HK-2 (cell line): ENCODE measurements around the gene AMY1A.
"Not testable (repeated sequence)": the region's sequence is repeated elsewhere in the genome, so short reads cannot be mapped to it uniquely, and the experiment has no call there.

Source experiments
- DNase-seq: peaks from one replicate; pipeline ENCODE4 v3.0.0-alpha.2; 2018; ENCODE audit not compliant: unreplicated experiment

AMY1A gene

DNA sequence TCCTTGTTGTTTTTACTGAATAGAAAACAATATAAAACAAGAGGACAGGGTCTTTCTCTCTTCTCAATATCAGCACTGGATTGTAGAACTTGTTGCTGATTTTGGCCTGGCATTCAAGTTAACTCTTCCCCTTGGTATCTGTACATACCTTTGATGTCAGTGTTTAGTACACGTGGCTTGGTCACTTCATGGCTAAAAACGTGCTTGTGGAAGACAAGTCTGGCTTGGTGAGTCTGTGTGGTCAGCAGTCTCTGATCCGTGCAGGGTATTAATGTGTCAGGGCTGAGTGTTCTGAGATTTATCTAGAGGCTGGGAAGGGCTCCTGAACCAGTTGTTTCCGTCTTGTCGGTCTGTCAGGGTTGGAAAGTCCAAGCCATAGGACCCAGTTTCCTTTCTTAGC, at the start of gene AMY1A:
TSS of gene AMY1A (plus strand) at position 301 of the 400 bp plus-strand sequence. CDS start 571 bp downstream, outside the sequence.
- not testable (repeated sequence) for DNase-seq

- DNase-seq: no peak
These were observed 39.2 kb upstream of the AMY1A start for GRCh38 chr1:103616362-103616761.

GRCh38 chr1:103616994-103617477, 38.5 kb upstream of the AMY1A start, which contains the start of gene AMY2A:
TSS of gene AMY2A (plus strand) at chr1:103617427. CDS start at chr1:103617441, 14 bp downstream.
- not testable (repeated sequence) for DNase-seq

DNA sequence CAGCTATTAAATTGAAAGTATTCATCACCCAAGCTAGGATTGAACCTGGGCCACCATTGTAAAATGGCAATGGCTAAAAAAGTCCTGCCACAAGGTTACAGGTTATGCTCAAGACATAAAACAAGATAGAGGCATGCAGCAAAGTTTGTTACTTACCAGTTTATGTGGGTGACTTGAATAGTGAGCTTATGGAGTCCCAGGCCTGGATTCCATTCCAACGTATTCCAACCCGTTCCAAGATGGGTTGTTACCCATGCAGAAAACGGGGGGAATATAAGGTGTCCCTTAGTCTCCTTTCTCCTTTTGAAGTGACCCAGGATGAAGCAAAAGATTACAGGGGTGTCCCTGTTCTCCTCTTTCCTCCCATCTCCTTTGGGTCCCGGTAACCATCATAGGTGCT, 28.1 kb upstream of the AMY1A start:
- not testable (repeated sequence) for DNase-seq

DNA sequence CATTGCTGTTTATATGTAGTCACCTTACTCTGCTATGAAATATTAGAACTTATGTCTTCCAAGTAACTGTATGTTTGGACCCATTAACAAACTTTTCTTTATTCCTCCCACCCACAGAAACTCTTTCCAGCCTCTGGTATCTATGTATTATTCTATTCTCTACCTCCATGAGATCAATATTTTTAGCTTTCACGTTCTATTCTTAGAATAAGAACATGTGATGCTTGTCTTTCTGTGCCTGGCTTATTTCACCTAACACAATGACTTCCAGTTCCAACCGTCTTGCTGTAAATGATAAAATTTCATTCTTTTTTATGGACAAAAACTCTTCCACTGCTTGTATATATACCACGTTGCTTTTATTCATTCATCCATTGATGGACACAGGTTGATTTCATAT, 14.4 kb upstream of the AMY1A start:
- not testable (repeated sequence) for DNase-seq

DNA sequence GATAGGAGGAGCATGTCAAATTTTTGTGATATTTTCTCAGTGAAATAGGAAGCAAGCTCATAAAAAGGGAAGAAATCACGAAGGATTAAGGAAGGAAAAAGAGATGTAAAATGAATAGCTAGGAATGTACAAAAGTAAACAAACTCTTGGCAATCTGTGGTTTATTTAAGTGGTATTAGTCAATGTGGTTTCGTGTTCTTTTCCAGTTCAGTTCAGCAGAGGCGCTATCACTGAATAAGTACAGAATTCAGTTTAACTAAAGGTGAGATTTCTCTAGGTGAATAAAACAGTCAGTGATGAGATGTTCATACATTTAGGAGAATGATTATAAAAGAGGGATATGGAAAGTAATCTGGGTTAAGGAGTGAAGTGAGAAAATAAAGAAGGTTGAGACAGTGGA, 11.7 kb upstream of the AMY1A start:
- not testable (repeated sequence) for DNase-seq

- not testable (repeated sequence) for DNase-seq
These were observed 5.3 kb upstream of the AMY1A start for GRCh38 chr1:103650305-103650704.

DNA sequence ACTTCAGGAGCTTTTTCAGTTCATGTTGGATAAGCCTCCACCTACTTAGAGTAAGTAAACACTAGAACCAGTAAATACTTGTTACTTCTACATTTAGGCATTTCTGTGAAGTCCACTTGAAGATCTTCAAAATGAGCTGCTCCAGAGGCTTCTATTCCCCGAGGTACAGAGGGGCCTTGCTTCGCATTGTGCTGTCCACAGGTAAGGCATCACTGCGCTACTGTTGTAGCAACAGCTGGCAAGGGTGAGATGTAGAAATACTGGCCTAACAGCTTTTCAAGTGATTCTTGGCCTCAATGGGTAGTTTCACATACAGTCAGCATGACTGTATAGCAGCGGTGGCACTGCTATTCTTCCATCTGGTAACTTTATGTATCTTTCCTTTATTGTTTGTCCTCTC, 4.7 kb upstream of the AMY1A start:
- DNase-seq: not testable (repeated sequence)

DNA sequence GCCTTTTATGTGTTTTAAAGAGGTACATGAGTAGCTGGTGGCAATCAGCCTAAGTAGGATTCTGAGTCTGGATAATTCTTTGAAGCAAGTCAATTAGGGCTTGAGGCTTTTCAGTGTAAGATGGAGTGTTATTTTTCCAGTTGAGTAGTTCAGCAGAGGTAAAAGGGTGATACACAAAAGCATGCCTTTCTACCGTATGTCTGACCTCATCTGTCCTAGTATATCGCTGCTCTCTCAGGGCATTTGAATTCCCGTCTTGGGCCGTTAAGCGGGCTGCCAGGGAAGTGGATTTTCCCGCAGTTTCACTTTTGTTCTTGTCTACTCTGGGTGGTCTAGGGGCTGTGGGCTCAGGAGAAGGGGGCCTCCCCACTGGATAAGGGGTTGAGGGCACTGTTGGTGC, 1.4 kb upstream of the AMY1A start:
- not testable (repeated sequence) for DNase-seq

- DNase-seq: not testable (repeated sequence)
These were observed 20.8 kb downstream of the AMY1A start for GRCh38 chr1:103676335-103676734.

DNA sequence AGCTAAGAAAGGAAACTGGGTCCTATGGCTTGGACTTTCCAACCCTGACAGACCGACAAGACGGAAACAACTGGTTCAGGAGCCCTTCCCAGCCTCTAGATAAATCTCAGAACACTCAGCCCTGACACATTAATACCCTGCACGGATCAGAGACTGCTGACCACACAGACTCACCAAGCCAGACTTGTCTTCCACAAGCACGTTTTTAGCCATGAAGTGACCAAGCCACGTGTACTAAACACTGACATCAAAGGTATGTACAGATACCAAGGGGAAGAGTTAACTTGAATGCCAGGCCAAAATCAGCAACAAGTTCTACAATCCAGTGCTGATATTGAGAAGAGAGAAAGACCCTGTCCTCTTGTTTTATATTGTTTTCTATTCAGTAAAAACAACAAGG, 40.5 kb downstream of the AMY1A start, which contains the start of gene AMY1B:
TSS of gene AMY1B (minus strand) at position 101 of the 400 bp plus-strand sequence. CDS start 571 bp downstream, outside the sequence.
- not testable (repeated sequence) for DNase-seq

- not testable (repeated sequence) for DNase-seq
These were observed 41.9 kb downstream of the AMY1A start for GRCh38 chr1:103697430-103697829.

DNA sequence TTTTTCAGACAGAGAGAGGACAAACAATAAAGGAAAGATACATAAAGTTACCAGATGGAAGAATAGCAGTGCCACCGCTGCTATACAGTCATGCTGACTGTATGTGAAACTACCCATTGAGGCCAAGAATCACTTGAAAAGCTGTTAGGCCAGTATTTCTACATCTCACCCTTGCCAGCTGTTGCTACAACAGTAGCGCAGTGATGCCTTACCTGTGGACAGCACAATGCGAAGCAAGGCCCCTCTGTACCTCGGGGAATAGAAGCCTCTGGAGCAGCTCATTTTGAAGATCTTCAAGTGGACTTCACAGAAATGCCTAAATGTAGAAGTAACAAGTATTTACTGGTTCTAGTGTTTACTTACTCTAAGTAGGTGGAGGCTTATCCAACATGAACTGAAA, 45.1 kb downstream of the AMY1A start:
- not testable (repeated sequence) for DNase-seq

GRCh38 chr1:103701256-103701655, 45.7 kb downstream of the AMY1A start:
- DNase-seq: not testable (repeated sequence)

- not testable (repeated sequence) for DNase-seq
These were observed 52.1 kb downstream of the AMY1A start for GRCh38 chr1:103707670-103708069.

DNA sequence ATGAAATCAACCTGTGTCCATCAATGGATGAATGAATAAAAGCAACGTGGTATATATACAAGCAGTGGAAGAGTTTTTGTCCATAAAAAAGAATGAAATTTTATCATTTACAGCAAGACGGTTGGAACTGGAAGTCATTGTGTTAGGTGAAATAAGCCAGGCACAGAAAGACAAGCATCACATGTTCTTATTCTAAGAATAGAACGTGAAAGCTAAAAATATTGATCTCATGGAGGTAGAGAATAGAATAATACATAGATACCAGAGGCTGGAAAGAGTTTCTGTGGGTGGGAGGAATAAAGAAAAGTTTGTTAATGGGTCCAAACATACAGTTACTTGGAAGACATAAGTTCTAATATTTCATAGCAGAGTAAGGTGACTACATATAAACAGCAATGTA, 54.8 kb downstream of the AMY1A start:
- not testable (repeated sequence) for DNase-seq
